ENCODE data around the gene EXOG. TPM values are rescaled to one million over a fixed set of nuclear protein-coding genes. Genes with fewer than 3 reads are reported as not detected.

The EXOG gene
- total RNA-seq, 2 donors from 2014 or later = 6.1 to 12.0 TPM

- TF ChIP-seq CTCF (IDR thresholded peaks at IDR 0.05) = no peak
- Histone ChIP-seq H3K9ac (ENCODE audit: low read depth in 2 of 2, low read length in 2 of 2) (no peak overlapping the region), H3K27ac (no peak overlapping the region), H3K4me1 (no peaks in the 10 kb centered on the region), H3K27me3 (no peaks in the 10 kb centered on the region), H3K9me3 (no peaks in the 10 kb centered on the region), H3K4me3 (no peak overlapping the region), H3K36me3 (no peaks in the 10 kb centered on the region)
- intact Hi-C loops (cut with DNase I) = no loop called here
- DNase-seq = no peak
Measured at GRCh38 chr3:38532529-38532928, 36.4 kb downstream of the EXOG start.

GRCh38 chr3:38533285-38533976, 37.3 kb downstream of the EXOG start:
- Histone ChIP-seq H3K36me3 (no peaks in the 10 kb centered on the region), H3K4me1 (no peaks in the 10 kb centered on the region), H3K27me3 (no peaks in the 10 kb centered on the region), H3K9me3 (no peaks in the 10 kb centered on the region), H3K9ac (ENCODE audit: low read depth in 2 of 2, low read length in 2 of 2) (no peak overlapping the region), H3K4me3 (no peak overlapping the region), H3K27ac (no peak overlapping the region)
- intact Hi-C loops (cut with DNase I) = no loop called here
- DNase-seq = no peak
- TF ChIP-seq CTCF (IDR thresholded peaks at IDR 0.05) = no peak

DNA sequence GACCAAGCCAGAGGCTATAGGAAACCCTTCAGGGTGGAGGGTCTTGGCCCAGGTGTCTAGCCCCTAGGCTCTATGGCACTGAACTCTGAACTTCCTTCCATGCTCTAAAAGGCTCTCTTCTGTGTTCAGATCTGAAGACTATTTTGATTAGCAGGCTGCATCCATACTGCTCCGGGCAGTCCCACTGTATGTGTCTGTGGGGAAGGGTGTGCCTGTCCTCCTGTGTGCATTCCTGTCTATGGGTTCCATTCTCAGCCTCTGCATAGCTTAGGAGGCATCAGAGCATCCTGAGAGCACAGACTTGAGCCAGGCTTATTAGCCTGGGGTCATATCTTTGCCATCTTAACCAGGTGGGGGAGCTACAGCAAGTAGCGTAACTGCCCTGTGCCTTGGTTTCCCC, 38.0 kb downstream of the EXOG start:
- no peak for DNase-seq
- H3K9ac ChIP-seq (ENCODE audit: low read depth in 2 of 2, low read length in 2 of 2) = no peak overlapping the region
- no peaks in the 10 kb centered on the region for H3K9me3 ChIP-seq
- H3K4me1 ChIP-seq = no peaks in the 10 kb centered on the region
- no peak for TF ChIP-seq CTCF (IDR thresholded peaks at IDR 0.05)
- H3K27ac ChIP-seq = no peak overlapping the region
- intact Hi-C loops (cut with DNase I) = no loop called here
- H3K4me3 ChIP-seq = no peak overlapping the region
- H3K36me3 ChIP-seq = no peaks in the 10 kb centered on the region
- H3K27me3 ChIP-seq = no peaks in the 10 kb centered on the region

- H3K9ac ChIP-seq (ENCODE audit: low read depth in 2 of 2, low read length in 2 of 2) = no peak overlapping the region
- H3K4me3 ChIP-seq = no peak overlapping the region
- H3K27ac ChIP-seq = no peak overlapping the region
- TF ChIP-seq CTCF (IDR thresholded peaks at IDR 0.05) = no peak
- no peaks in the 10 kb centered on the region for H3K4me1 ChIP-seq
- DNase-seq = no peak
- intact Hi-C loops (cut with DNase I) = no loop called here
- H3K36me3 ChIP-seq = no peaks in the 10 kb centered on the region
- no peaks in the 10 kb centered on the region for H3K9me3 ChIP-seq
- no peaks in the 10 kb centered on the region for H3K27me3 ChIP-seq
Measured at GRCh38 chr3:38534604-38535003, 38.5 kb downstream of the EXOG start.

- intact Hi-C loops (cut with DNase I) = no loop called here
- H3K27ac ChIP-seq = no peak overlapping the region
- H3K27me3 ChIP-seq = no peaks in the 10 kb centered on the region
- no peak for TF ChIP-seq CTCF (IDR thresholded peaks at IDR 0.05)
- DNase-seq = no peak
- no peaks in the 10 kb centered on the region for H3K9me3 ChIP-seq
- H3K4me3 ChIP-seq = no peak overlapping the region
- no peaks in the 10 kb centered on the region for H3K4me1 ChIP-seq
- no peak overlapping the region for H3K9ac ChIP-seq (ENCODE audit: low read depth in 2 of 2, low read length in 2 of 2)
- H3K36me3 ChIP-seq = no peaks in the 10 kb centered on the region
Measured at GRCh38 chr3:38536671-38537070, 40.5 kb downstream of the EXOG start.
